Measurements from ENCODE around the gene DMXL2.

DNA sequence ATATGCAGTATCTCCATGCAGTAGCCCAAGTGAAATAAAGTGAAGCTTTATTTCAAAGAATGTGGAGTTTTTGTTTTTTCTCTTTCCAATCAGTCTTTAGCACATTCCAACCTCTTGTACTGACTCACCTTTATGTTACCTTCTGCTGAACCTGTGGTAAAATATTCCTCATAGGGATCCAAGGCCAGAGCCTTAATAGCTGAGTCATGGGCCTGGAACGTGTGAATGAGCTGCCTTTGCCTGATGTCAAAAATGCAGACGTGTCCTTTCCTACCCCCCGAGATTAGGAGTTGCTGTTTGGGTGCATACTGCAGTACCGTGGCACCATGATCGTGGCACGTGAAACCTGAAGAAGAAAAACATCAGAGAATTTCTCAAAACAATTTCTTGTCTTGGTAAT, 172.6 kb downstream of the DMXL2 start:
- TF ChIP-seq GATA2 (IDR thresholded peaks at IDR 0.05; ENCODE audit: low read depth, low read length), result no peak
- TF ChIP-seq GATA3 (IDR thresholded peaks at IDR 0.05; ENCODE audit: low read depth, low read length), result no peak
